ENCODE data around the gene FIGN. TPM values are rescaled to one million over a fixed set of nuclear protein-coding genes. Genes with fewer than 3 reads are reported as not detected.

Gene FIGN
- total RNA-seq, 1 donor from 2014 or later: not detected

- Mint-ChIP-seq H3K9me3 (no peaks in the 10 kb centered on the region), H3K27ac (no peak overlapping the region), H3K36me3 (ENCODE audit: low read depth) (no peaks in the 10 kb centered on the region), H3K27me3 (ENCODE audit: insufficient read depth) (no peaks in the 10 kb centered on the region), H3K4me1 (ENCODE audit: low read depth) (no peaks in the 10 kb centered on the region), H3K4me3 (no peak overlapping the region)
- no peak for DNase-seq (ENCODE audit: low spot score)
- intact Hi-C loops (cut with micrococcal nuclease): no loop called here
Observed at GRCh38 chr2:163662141-163662780, 73.5 kb downstream of the FIGN start.

- Mint-ChIP-seq H3K4me3 (no peak overlapping the region), H3K9me3 (no peaks in the 10 kb centered on the region), H3K36me3 (ENCODE audit: low read depth) (no peaks in the 10 kb centered on the region), H3K4me1 (ENCODE audit: low read depth) (no peaks in the 10 kb centered on the region), H3K27ac (no peak overlapping the region), H3K27me3 (ENCODE audit: insufficient read depth) (no peaks in the 10 kb centered on the region)
- intact Hi-C loops (cut with micrococcal nuclease): no loop called here
- DNase-seq (ENCODE audit: low spot score): no peak
Observed at GRCh38 chr2:163659224-163659623, 76.6 kb downstream of the FIGN start.

GRCh38 chr2:163658556-163658955 lies 77.3 kb downstream of the FIGN start:
- H3K4me1 Mint-ChIP-seq (ENCODE audit: low read depth): no peaks in the 10 kb centered on the region
- H3K4me3 Mint-ChIP-seq: no peak overlapping the region
- no peaks in the 10 kb centered on the region for H3K27me3 Mint-ChIP-seq (ENCODE audit: insufficient read depth)
- no peaks in the 10 kb centered on the region for H3K9me3 Mint-ChIP-seq
- intact Hi-C loops (cut with micrococcal nuclease): no loop called here
- no peak for DNase-seq (ENCODE audit: low spot score)
- H3K27ac Mint-ChIP-seq: no peak overlapping the region
- H3K36me3 Mint-ChIP-seq (ENCODE audit: low read depth): no peaks in the 10 kb centered on the region

- DNase-seq (ENCODE audit: low spot score): no peak
- intact Hi-C loops (cut with micrococcal nuclease): no loop called here
- Mint-ChIP-seq H3K4me3 (no peak overlapping the region), H3K27me3 (ENCODE audit: insufficient read depth) (no peaks in the 10 kb centered on the region), H3K36me3 (ENCODE audit: low read depth) (no peaks in the 10 kb centered on the region), H3K4me1 (ENCODE audit: low read depth) (no peaks in the 10 kb centered on the region), H3K9me3 (no peaks in the 10 kb centered on the region), H3K27ac (no peak overlapping the region)
Observed at GRCh38 chr2:163657281-163657656, 78.5 kb downstream of the FIGN start.

- Mint-ChIP-seq H3K4me3 (no peak overlapping the region), H3K27ac (no peak overlapping the region), H3K36me3 (ENCODE audit: low read depth) (no peaks in the 10 kb centered on the region), H3K27me3 (ENCODE audit: insufficient read depth) (no peaks in the 10 kb centered on the region), H3K4me1 (ENCODE audit: low read depth) (no peaks in the 10 kb centered on the region), H3K9me3 (no peaks in the 10 kb centered on the region)
- no peak for DNase-seq (ENCODE audit: low spot score)
- intact Hi-C loops (cut with micrococcal nuclease): no loop called here
Observed at GRCh38 chr2:163656622-163657280, 79.1 kb downstream of the FIGN start.

- H3K4me3 Mint-ChIP-seq: no peak overlapping the region
Observed at GRCh38 chr2:163655667-163656066, 80.1 kb downstream of the FIGN start.

GRCh38 chr2:163652751-163653150 lies 83.1 kb downstream of the FIGN start:
- Mint-ChIP-seq H3K9me3 (no peaks in the 10 kb centered on the region), H3K27me3 (ENCODE audit: insufficient read depth) (no peaks in the 10 kb centered on the region), H3K36me3 (ENCODE audit: low read depth) (no peaks in the 10 kb centered on the region), H3K4me3 (no peak overlapping the region), H3K27ac (no peak overlapping the region), H3K4me1 (ENCODE audit: low read depth) (no peaks in the 10 kb centered on the region)
- intact Hi-C loops (cut with micrococcal nuclease): no loop called here
- DNase-seq (ENCODE audit: low spot score): no peak

More at GRCh38 chr2:163655667-163656066, 80.1 kb downstream of the FIGN start:
- Mint-ChIP-seq H3K9me3 (no peaks in the 10 kb centered on the region), H3K27me3 (ENCODE audit: insufficient read depth) (no peaks in the 10 kb centered on the region), H3K27ac (no peak overlapping the region), H3K4me1 (ENCODE audit: low read depth) (no peaks in the 10 kb centered on the region), H3K36me3 (ENCODE audit: low read depth) (no peaks in the 10 kb centered on the region)
- intact Hi-C loops (cut with micrococcal nuclease): no loop called here
- DNase-seq (ENCODE audit: low spot score): no peak

GRCh38 chr2:163649080-163649479 lies 86.7 kb downstream of the FIGN start:
- H3K27ac Mint-ChIP-seq: no peak overlapping the region
- intact Hi-C loops (cut with micrococcal nuclease): no loop called here

GRCh38 chr2:163647300-163647699 lies 88.5 kb downstream of the FIGN start:
- Mint-ChIP-seq H3K4me3 (no peak overlapping the region), H3K4me1 (ENCODE audit: low read depth) (no peaks in the 10 kb centered on the region), H3K9me3 (no peaks in the 10 kb centered on the region), H3K27me3 (ENCODE audit: insufficient read depth) (no peaks in the 10 kb centered on the region), H3K36me3 (ENCODE audit: low read depth) (no peaks in the 10 kb centered on the region), H3K27ac (no peak overlapping the region)
- no peak for DNase-seq (ENCODE audit: low spot score)
- intact Hi-C loops (cut with micrococcal nuclease): no loop called here

More at GRCh38 chr2:163649080-163649479, 86.7 kb downstream of the FIGN start:
- Mint-ChIP-seq H3K4me1 (ENCODE audit: low read depth) (no peaks in the 10 kb centered on the region), H3K9me3 (no peaks in the 10 kb centered on the region), H3K36me3 (ENCODE audit: low read depth) (no peaks in the 10 kb centered on the region), H3K27me3 (ENCODE audit: insufficient read depth) (no peaks in the 10 kb centered on the region), H3K4me3 (no peak overlapping the region)
- no peak for DNase-seq (ENCODE audit: low spot score)

- H3K4me3 Mint-ChIP-seq: no peak overlapping the region
- H3K36me3 Mint-ChIP-seq (ENCODE audit: low read depth): no peaks in the 10 kb centered on the region
- H3K4me1 Mint-ChIP-seq (ENCODE audit: low read depth): no peaks in the 10 kb centered on the region
- H3K9me3 Mint-ChIP-seq: no peaks in the 10 kb centered on the region
- intact Hi-C loops (cut with micrococcal nuclease): no loop called here
- no peaks in the 10 kb centered on the region for H3K27me3 Mint-ChIP-seq (ENCODE audit: insufficient read depth)
- DNase-seq (ENCODE audit: low spot score): no peak
- H3K27ac Mint-ChIP-seq: no peak overlapping the region
Observed at GRCh38 chr2:163646687-163647086, 89.1 kb downstream of the FIGN start.

- H3K4me3 Mint-ChIP-seq: no peak overlapping the region
- H3K27me3 Mint-ChIP-seq (ENCODE audit: insufficient read depth): no peaks in the 10 kb centered on the region
- H3K36me3 Mint-ChIP-seq (ENCODE audit: low read depth): no peaks in the 10 kb centered on the region
- no peak overlapping the region for H3K27ac Mint-ChIP-seq
- DNase-seq (ENCODE audit: low spot score): no peak
- intact Hi-C loops (cut with micrococcal nuclease): no loop called here
- no peaks in the 10 kb centered on the region for H3K4me1 Mint-ChIP-seq (ENCODE audit: low read depth)
- no peaks in the 10 kb centered on the region for H3K9me3 Mint-ChIP-seq
Observed at GRCh38 chr2:163644238-163644637, 91.6 kb downstream of the FIGN start.

- H3K4me3 Mint-ChIP-seq: no peak overlapping the region
- no peaks in the 10 kb centered on the region for H3K36me3 Mint-ChIP-seq (ENCODE audit: low read depth)
- no peak overlapping the region for H3K27ac Mint-ChIP-seq
- no peaks in the 10 kb centered on the region for H3K4me1 Mint-ChIP-seq (ENCODE audit: low read depth)
- H3K27me3 Mint-ChIP-seq (ENCODE audit: insufficient read depth): no peaks in the 10 kb centered on the region
- no peaks in the 10 kb centered on the region for H3K9me3 Mint-ChIP-seq
- no peak for DNase-seq (ENCODE audit: low spot score)
- intact Hi-C loops (cut with micrococcal nuclease): no loop called here
Observed at GRCh38 chr2:163641986-163642385, 93.8 kb downstream of the FIGN start.

GRCh38 chr2:163640542-163641193 lies 95.1 kb downstream of the FIGN start:
- Mint-ChIP-seq H3K27ac (no peak overlapping the region), H3K4me3 (no peak overlapping the region), H3K9me3 (no peaks in the 10 kb centered on the region), H3K4me1 (ENCODE audit: low read depth) (no peaks in the 10 kb centered on the region), H3K36me3 (ENCODE audit: low read depth) (no peaks in the 10 kb centered on the region), H3K27me3 (ENCODE audit: insufficient read depth) (no peaks in the 10 kb centered on the region)
- no peak for DNase-seq (ENCODE audit: low spot score)
- intact Hi-C loops (cut with micrococcal nuclease): no loop called here

Measured in activated T-helper 1 cell treated with anti-CD3 and anti-CD28 coated beads, Interleukin-12 subunit alpha, Interleukin-12 subunit beta, Interleukin-2, Interleukin-4 antibody, amounts not matched to agents 30 ng/mL and 10 ng/mL and 1 ng/mL, durations not matched to agents 14 hours and 24 hours and 36 hours (primary cell).